AG10803 (cell line): Measurements from ENCODE around the gene TRABD2A.
A peak's percentile ranks its signal among the peaks of the same experiment; 100 is the strongest.

ENCODE experiments used
- DNase-seq: peaks from one replicate; pipeline ENCODE4 v3.0.0; 2010; ENCODE audit warnings: low read depth
- H3K4me3 ChIP-seq: 2 replicates; pipeline ENCODE4 v1.5.1; 2011; ENCODE audit warnings: mild to moderate bottlenecking, low read length, control low read depth
- TF ChIP-seq, protein P1 (sequence below): conservative IDR thresholded peaks from 2 replicates; pipeline ENCODE4 v1.5.1; 2011; ENCODE audit warnings: mild to moderate bottlenecking, low read length, control low read depth, inconsistent platforms

Gene TRABD2A

DNA sequence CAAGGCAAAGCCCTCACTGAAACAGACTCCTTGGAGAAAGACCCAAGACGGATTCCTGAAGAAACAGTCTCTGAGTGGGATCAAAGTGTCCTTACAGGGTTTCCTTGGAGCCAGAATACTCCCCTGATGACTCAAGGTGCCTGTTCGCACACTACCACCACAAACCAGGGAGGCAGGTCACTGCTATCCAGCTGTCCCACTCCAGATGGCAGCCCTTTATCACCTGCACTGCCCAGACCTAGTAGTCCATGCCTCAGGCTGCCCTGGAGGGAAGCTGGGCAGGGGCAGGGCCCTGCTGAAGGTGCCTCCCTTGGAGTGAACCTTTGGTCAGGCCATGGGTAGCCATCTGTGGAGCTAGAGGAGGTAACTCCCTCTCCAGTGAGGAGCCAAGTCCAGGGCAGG is 34.1 kb downstream of the TRABD2A start:
- no peak overlapping the region for H3K4me3 ChIP-seq
- peak; percentile 67 for DNase-seq
- TF ChIP-seq, protein P1, sequence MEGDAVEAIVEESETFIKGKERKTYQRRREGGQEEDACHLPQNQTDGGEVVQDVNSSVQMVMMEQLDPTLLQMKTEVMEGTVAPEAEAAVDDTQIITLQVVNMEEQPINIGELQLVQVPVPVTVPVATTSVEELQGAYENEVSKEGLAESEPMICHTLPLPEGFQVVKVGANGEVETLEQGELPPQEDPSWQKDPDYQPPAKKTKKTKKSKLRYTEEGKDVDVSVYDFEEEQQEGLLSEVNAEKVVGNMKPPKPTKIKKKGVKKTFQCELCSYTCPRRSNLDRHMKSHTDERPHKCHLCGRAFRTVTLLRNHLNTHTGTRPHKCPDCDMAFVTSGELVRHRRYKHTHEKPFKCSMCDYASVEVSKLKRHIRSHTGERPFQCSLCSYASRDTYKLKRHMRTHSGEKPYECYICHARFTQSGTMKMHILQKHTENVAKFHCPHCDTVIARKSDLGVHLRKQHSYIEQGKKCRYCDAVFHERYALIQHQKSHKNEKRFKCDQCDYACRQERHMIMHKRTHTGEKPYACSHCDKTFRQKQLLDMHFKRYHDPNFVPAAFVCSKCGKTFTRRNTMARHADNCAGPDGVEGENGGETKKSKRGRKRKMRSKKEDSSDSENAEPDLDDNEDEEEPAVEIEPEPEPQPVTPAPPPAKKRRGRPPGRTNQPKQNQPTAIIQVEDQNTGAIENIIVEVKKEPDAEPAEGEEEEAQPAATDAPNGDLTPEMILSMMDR, result no peak

DNA sequence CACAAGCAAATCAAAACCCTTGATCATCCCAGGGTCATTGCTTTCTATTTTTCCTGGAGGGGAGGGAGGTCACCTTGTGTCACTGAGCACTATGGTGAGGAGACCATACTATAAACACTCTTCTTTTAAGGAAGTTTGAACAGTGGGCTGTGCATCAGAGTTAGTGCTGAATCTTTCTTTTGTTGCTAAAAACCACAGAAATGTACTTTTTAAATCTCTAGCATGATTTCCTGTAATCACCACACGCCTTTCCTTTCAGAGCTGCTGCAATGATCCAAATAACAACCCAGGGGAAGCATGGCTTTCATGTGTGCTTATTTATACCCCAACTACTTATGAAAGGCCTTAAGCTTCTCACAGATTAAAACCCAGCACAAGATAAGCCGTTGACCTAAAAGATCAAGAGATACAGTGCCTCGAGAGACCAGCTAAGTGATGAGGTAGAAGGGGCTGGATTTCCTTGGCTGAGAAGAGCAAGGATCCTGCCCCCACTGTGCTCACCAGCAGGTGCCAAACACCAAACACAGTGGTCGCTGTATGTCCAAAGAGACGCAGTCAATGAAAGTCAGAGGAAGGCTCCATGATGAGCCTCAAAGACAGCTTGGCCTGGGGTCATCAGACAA is 34.7 kb downstream of the TRABD2A start:
- DNase-seq, result peak; percentile 75
- no peak overlapping the region for H3K4me3 ChIP-seq
- TF ChIP-seq, protein P1, result no peak

DNA sequence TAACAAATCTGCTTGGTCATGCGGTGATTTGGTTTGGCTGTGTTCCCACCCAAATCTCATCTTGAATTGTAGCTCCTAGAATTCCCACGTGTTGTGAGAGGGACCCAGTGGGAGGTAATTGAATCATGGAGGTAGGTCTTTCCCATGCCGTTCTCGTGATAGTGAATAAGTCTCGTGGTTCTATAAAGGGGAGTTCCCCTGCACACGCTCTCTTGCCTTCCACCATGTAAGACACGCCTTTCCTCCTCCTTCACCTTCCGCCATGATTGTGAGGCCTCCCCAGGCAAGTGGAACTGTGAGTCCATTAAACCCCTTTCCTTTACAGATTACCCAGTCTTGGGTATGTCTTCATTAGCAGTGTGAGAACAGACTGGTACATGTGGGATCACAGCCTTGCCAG is 36.7 kb downstream of the TRABD2A start:
- TF ChIP-seq, protein P1, result no peak
- DNase-seq, result no peak
- no peak overlapping the region for H3K4me3 ChIP-seq

DNA sequence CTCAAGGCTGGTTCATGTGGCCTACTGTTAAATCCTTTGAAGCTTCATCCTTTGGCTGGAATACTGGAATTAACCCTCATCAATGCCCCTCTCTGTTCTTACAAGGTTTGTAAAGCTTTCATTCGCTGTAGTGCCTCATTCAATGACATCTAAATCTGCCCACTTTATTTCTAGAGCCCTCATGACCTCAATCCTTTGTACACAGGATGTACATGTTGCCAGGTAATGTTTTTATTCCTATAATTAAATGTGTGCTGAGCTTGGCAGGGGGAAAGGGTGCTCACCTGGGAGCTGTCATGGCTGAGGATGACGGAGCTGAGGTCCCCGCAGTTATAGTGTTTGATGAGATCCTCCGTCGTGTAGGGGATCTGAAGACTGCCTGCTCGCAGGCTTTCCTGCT is 39.3 kb downstream of the TRABD2A start:
- H3K4me3 ChIP-seq, result no peak overlapping the region
- TF ChIP-seq, protein P1, result no peak
- no peak for DNase-seq

DNA sequence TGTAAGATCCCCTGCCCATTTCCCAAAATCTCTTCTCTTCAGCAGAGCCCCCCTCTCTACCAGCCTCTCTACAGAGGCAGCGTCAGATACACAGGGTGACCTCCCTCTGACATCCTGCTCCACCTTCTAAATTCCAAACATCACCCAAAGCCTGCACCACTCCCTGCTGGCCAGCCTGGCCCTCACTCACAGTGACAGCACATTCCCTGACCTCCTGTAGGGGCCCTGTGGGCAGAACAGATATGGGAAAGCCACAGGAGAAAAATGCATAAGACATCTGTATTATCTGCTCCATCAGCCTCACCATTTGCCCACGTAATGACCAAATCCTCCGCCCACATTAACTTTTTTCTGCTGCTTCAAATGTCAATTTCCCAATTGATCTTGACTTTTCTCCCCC is 40.6 kb downstream of the TRABD2A start:
- DNase-seq, result peak; percentile 54
- H3K4me3 ChIP-seq, result no peak overlapping the region
- TF ChIP-seq, protein P1, result peak; percentile 23

DNA sequence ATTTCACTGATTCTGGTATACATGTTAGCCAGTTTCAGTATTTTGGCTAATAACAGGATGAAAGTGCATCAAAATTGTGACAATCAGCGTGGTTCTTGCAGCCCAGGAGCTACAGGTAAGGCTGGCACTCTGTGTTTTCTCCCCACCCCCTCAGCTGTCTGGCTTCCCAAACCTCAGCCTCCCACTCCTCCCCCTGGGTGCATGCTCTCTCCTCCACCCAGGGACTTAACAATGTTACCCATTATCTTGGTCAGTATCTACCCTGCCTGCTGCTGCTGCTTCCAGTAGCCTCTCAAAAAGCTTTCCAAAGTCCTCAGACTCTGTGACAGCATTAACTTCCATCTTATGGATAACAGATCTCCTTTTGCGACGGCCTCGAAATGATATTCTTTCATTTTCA is 41.0 kb downstream of the TRABD2A start:
- no peak for DNase-seq
- TF ChIP-seq, protein P1, result no peak
- H3K4me3 ChIP-seq, result no peak overlapping the region

DNA sequence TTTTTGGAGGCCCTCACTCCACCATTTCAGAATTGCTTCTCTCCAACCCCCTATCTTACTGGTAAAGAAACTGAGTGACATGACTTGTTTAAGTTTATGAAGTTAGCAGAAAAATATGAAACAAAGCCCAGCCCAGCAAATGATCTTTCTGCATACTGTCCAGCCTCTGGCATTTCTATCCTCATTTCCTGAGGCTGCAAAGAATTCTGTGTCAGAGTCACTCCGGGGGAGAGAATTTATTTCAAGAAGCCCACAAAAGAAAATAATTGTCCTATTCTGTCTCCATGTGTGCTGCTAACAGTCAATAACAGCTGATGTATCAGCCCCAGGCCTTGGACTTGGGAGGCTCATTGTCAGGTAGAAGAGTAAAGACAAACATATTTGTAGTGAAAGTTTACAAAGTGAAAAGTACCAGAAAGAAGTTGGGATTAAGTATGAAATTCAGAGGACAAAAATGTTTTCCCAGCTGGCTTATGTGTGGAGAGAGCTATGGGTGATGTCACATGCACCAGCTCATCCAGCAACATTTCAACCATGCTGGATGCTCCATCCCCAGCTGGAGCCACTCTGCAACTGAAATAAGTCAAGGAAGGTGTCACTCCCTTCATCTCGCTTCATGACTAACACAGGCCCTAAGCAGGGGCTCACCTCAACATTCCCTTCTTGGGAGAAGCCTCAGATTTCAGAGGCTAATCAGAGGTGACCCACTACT is 42.3 kb downstream of the TRABD2A start:
- TF ChIP-seq, protein P1, result no peak
- DNase-seq, result peak; percentile 70
- H3K4me3 ChIP-seq, result no peak overlapping the region
